TTC549 (cell line): ENCODE results near the gene MAMLD1.

Experiments
- FAIRE-seq: peaks from 2 replicates; lab custom pipeline; 2012; peaks lifted over from hg19 to GRCh38; lab: Jason Lieb, UNC

Gene MAMLD1

DNA sequence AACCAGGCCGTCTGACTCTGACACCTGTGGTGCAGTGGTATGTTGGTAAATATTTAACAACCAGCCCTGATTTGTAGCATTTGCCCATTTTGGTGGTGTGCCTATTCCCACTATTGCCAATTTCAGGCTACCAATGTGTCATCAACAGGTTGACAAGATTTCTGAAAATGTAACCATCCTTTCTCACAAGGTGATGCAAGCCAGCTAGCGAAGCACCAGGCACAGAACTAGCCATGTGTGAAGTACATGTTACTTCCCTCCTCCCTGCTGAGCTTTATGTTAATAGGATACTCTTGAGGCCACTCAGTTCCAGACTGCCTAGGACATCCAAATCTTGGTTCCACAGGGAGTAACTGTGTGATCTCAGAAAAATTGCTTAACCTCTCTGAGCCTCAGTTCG lies 7.2 kb upstream of the MAMLD1 start:
- FAIRE-seq, result no peak

DNA sequence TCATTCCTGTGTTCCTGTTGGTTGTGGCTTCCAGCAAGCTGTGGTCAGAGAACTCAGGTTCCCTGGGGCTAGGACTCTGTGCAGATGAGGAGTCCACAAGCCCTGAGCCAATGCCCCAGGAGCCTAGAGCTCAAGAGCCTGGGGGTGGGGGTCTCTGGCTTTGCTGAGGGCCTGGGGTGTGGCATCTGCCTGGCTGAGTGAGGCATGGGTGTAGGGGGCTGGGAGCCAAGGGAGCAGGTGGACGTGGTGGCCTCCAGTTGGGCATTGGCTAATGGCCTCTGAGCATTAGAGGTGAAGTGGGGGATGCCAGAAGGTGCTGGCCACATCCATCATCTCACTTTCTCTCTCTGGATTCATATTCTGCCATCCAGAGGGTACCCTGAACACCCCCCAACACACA lies 5.3 kb upstream of the MAMLD1 start:
- no peak for FAIRE-seq

DNA sequence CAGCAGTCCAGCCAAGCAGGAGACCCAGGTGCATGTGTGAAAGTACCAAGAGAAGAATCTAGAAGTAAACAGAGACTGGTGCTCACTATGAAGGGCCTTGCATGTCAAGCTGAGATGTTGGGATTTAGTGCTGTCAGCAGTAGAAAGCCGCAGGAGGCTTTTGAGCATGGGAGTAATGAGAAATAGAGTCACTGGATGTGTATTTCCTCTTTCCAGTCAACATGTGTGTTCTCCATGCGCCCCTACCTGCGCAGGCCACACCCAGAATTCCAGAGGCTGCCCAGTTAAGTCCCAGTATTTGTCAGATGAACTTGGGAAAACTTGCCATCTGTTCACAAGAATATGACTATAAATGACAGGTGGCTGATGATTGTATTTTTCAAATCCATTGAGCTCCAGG lies 4.5 kb upstream of the MAMLD1 start:
- FAIRE-seq, result no peak

DNA sequence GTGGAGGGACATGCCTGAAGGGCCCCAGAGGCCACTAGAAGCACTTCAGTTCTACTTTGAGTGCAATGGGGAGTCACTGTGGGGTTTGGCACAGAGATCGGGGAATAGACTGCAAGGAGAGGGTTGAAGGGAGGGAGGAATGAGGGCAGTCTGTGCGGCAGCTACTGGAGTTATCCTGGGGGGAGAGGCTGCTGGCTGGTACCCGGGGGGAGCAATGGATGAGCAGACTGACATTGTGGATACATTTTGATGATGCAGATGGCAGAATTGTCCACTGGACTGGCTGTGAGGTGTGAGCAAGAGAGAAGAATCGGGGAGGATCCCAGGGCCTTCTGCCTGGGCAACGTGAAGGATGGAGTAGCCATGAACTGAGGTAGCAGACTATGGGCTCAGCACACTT lies 2.8 kb upstream of the MAMLD1 start:
- no peak for FAIRE-seq

DNA sequence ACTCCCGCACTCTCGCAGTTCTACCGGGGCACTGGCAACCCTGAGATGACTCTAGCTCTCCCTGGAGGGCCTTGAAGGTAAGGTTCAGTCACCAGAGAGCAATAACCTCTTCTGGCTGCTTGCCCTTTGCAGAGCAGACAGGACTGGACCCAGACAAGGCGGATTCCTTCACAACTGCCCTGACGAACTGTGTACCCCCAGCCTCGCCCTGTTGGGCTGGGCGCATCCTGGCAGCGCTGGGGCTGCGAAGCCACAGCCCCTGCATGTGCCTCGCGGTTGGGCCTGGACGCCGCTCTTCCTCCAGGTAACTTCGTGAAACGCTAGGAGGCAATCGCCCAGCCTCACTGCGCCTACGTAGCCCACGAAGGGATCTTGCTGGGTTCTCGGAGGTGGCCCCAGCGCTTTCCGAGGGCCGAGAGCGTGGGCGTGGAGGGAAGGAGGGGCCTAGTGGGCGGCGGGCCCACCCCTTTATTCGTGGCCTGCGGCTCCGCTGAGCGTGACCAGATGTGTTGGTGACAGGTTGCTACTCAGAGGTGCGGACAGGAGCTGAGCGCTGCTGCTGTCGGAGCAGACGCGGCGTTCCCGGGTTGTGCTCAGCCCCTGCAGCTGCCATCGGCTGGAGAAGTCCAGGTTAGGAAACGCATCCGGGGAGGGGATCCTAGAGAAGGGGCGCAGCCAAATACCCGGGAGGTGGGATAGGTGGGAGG lies 1.9 kb upstream of the MAMLD1 start:
- FAIRE-seq, result no peak

DNA sequence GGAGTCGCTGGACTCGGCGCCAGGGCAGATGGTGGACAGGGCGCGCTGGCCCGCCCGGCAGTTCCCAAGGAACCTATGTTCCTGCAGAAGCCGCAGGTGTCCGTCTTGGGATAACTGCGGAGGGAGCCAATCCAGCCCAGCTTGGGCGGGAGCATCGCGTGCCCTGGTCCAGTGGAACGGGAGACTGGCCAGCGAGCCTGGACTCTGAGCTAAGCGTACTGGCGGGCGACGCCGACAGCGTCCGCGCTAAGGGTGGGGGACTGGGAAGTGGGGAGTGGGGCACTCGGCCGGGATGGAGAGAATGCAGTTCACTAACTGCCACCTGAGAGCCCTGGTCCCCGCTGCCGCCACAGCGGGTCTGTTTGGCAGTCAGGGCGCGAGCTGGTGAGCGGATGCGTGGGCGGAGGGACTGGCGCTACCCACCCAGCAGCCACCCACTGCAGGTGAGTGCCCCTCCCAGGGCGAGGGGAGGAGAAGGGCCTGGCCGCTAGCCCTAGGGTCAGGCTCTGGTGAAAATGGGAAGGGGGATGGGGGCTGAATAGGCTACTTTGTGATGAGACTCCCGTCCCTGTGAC lies 1.3 kb upstream of the MAMLD1 start:
- no peak for FAIRE-seq

DNA sequence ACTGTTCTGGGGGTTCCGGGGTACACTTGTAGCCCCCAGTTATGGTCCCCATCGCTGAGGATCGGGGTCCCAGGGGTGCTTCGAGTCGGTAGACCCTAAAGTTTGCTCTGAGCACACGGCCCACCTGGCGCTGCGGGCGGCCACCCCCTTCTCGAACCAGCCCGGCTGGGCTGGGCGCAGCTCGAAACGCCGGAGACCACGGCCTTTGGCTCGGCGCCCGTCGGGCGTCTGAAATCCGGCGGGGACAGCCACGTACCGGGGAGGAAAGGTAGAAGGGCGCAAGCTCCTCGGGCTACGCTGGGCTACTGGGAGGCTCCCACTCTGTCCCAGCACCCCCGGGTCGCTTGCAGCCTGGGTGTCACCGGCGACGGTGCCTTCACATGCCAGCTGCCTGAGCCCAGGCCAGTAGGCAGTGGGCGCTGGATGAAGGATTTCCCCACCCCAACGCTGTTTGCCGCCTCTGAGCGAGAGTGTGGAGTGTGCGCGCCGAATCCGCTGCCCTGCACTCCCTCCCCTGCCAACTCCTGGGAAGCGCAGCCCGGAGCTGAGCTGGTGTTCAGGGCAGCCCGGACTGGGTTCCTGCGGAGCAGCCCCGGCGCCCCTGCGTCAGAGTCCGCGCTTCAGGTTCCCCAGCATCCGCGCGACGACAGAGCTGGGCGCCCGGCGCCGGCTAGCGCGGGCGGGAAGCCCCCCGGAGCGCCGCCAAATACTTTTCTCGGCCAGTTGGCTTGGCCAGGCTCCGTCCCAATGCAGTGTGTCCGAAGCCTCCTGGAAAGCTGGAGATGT lies 637 bp downstream of the MAMLD1 start:
- no peak for FAIRE-seq

DNA sequence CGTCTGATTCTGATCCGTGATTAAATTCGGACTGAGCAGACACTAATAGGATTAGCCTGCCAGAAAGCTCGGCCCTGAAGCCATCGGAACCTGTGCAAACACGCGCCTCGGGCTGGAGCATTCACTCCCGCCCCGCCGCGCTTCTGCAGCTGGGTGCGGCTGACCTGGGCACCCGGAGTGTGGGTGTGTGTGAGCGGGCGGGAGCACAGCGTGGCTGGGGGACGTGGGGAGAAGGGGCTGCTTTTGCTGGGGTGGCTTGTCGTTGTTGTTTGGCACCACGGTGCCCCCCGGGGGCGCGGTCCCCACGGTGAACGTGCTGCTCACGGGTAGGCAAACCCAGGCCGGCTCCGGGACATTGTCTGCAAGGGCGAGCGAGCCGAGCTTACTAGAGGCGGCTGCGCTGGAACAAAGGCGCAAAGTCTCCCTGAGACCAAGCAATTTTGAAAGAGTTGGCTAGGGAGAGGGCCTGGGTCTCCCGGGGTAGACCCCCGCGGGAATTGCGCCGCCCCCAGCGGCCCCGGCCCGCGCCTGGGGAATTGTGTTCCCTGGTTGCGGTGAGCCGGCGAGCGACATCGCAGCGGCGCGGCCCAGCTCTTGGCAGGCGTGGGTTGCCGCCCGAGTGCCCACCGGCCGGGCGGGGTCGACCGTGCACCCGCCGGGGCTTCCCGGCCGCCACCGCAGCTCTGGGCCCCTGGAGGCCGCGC lies 1.4 kb downstream of the MAMLD1 start:
- no peak for FAIRE-seq

DNA sequence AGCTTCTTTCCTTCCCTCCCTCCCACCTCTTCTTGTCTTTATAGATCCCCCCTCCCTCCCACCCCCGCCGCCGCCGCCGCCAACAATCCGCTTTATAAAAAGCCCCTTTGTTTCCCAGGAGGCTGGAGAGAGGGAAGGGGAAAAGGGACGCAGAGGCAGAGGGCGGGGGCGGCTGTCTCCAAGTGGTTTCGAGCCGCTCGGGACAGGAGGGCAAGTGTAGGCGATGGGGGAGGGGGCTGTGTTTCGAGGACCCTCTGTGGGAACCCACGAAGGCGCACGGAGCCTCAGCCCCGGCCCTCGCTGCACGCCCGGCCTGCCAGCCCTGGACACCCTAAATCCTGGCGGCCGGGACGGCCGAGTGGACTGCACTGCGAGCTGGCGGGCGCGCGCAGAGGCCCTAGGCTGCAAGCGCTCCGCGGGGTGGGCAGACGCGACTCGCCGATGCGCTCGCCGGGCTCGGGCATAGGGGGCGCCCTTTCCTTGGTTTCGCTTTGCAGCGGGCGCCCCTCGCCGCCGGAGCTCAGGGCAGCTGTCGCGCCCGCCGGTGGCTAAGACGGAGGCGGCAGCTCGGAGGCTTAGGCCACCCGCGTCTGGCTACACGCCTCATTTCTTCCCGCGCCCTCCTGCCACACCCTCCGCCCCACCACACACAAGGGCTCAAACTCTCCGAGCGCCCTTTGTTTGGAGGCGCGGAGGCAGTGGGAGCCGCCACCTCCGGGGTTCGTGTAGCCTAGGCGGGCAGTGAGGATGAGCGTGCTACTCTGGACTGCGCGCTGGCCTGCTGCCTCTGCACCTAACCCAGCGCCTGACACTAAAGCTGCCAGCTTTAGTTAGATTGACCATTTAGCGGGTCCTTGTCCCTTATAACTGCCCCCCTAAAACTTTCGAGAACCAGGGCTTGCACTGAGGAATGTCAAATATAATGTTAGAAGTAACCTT lies 2.2 kb downstream of the MAMLD1 start:
- no peak for FAIRE-seq

DNA sequence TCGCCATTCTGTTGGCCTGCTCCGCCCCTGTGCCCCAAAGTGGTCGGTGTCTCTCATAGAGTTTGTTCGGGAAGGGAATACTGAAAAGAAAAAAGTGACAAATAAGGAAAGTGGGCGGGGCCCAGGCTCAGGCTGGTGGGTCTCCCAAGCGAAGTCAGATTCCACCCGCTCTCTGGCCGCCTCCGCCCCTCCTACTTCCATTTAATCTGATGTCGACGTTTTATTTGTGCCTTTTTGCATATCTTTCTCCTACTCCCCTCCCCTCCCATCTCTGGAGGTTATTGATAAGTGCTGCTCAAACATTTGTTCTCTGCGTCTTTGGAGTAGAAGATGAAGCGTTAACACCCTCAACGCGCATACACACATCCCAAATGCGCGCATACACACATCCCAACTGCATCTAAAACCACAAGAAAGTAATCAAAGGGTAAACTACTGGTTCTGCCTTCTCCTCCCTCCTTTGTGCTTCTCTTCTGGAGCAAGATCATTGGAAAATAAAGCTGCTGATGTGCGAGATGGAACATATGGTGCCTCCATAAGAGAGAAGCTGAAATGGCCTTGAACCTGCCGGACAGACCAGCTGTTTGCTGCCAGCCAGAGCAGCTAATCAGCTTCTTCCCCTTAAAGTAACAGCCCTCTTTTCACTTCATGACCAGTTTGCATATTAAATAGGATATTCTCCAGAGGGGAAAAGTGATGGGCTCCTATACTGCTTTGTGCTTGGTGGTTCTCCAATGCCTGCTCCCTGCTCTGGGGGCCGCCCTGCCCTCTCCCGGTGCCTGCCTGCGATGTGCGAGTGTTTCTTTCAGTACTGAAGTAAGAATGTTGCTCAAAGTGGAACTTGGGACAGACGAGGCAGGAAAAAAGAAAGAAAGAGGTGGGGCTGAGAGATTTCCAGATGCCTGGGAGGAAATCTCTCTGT lies 3.1 kb downstream of the MAMLD1 start:
- no peak for FAIRE-seq

DNA sequence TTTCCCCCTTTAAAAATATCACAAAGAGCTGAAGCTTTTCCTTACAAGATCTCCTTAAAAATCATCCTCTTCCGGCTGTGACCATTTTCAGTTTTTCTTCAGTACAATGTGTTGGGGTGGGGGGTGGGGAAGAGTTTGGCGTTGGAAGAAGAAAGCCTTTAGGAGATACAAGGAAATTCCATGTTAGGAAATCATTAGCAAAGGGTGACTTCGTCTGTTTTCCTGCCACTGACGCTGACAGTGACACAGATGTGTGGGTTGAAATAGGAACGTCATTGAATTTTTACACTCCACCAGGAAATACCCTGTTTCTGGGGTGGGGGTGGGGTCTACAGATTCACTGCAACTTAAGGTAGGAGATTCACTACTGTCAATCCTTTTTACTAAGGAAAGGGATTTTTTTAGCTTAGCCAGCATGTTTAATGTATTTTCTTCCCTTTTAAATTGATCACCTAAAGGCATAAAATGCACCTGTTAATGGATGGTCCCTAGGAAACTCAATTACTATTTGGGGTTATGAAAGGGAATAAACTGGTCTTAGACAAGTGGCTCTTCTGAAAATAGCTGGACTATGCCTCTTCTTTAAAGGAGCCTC lies 3.9 kb downstream of the MAMLD1 start:
- FAIRE-seq, result no peak

DNA sequence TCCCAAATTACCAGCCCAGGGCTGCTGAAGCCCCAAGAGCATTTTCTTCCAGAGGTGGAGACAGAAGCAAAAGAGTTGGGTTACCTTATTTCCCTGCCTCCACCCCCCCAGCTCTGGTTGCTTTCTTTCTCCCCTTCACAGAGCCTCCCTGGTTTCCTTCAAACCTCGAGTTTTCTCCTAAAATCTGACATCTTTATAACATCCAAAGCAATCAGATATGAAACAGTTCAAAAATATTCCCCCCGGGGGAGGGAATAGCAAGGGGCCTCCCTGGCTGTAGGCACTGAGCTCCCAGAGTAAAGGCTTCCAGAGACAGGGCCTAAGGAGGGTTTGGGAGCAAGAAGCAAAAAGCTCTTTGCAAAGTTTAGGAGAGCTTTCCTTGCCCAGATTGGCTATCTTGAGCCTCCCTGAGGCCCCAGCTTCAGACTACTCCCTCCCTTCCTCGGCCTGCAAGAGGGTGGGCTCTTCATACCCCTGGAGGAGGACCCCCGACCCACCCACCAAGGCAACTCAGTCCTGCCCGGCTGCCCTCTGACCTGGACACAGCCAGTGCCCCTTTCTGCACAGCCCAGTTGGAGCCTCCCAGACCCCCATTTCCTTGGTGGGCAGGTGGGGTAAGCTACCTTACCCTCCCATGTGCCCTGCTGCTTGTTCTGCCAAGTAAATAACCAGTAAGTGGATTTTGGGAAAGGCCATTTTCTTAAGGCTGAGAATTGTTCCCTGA lies 7.6 kb downstream of the MAMLD1 start:
- FAIRE-seq, result no peak

DNA sequence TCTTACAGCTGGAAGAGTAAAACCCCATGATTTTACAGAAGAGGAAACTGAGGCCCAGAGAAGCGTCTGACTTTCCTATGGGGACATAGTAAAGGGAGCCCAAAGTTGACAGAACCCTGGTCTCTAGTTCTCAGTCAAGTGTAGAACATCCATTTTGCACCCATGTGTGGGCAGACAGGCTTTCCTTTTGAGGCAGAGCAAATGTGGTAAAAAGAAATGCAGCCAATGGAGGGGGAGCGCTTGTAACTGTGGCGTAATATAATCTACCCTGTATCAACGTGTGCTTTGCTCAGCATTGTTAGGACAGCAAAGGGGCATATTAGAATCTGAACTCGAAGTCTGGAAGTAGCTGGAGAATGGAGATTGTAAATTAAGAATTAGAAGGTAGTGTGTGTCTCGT lies 8.8 kb downstream of the MAMLD1 start:
- no peak for FAIRE-seq

DNA sequence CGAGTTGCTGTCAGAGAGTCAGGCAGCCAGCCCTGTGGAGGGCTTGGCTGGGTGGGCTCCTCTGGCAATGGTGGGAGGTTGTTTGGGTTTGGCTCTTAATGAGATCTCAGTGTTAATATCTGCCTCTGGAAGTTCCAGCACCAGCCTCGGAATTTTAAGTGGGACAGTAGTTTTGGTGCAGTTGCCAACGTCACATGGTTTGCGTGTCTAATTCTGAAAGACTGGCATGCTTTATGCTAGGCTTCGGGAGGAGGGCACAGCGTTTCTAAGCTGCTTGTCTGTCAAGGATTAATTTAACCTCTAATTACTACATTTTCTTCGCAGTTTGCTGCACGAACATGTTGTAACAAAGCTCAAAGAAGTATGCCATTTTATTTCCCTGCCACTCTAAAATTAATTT lies 9.2 kb downstream of the MAMLD1 start:
- no peak for FAIRE-seq

DNA sequence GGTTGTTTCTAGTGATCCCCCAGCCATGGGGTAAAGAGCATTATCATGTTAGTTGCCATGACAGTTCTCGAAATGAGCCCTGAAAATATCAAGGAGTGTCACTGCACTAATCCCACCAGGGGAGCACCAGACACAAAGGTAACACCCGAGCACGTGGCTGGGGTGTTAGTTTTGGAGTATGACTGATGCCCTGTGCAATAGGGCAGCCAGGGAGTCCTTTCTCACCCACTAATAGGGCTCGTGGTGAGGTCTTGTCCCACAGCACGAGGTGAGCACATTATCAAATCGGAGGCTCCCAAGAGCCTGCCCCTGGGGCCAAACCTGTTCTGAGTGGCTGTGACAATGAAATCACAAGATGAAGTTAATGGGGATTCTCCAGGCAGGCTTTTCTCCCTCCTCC lies 9.6 kb downstream of the MAMLD1 start:
- no peak for FAIRE-seq

DNA sequence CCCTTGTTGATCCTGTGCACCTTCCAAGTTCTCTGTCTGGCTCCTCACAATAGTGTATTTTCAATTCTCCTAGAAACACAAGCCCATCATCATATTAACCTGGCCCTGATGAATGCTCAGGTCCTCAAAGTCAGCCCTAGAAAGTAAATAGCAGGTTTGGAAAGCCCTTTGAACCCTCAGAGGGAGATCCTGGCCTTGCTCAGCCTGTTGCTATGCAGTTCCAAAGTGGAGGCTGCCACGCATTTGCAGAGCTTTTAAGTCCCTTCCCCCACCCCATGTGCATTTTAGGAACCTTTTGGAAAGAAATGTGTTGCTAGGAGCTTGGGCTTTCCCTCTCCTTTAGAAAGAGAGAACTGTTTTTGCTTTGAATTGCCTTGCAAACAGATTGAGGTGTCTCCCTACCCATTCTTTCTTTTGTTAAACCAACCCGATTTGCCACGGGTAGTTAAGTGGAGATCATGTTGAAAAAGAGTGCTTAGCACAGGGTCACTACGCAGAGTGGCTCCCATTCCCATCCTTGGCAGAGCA lies 12.2 kb downstream of the MAMLD1 start:
- no peak for FAIRE-seq

DNA sequence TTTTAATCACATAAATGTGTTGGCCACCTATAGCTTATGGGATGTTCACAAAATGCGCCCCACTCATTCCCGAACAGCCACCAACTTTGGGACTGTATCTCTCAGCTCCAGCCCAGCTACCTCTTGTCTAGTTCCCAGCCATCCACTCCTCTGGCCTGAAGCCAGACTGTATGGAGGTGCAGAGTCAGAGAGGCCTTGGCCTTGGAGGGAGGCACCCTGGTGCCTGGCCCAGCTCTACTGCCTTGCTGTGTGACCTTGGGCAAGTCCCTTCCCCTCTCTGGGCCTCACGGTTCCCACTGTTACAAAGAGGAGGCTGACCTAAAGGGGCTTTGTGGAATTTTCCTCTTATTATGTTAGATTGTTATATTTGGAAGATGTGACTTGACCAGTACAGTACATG lies 13.9 kb downstream of the MAMLD1 start:
- no peak for FAIRE-seq

DNA sequence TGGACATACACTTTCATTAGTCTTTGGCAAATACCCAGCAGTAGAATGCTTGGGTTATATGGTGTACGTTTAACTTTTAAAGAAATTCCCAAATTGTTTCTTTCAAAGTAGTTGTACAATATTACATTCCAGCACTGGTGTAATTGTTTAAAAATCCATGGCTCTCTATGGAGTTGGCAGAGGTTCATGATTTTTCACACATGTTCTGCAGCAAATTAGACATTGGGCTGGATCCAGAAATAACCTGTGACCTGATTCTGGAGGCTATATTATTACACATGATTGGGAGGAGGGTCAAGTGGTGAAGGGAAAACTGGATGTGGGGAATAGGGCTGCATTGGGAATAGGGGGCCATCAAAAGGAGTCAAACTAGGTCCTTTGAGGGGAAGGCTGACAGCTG lies 41.9 kb downstream of the MAMLD1 start:
- no peak for FAIRE-seq

DNA sequence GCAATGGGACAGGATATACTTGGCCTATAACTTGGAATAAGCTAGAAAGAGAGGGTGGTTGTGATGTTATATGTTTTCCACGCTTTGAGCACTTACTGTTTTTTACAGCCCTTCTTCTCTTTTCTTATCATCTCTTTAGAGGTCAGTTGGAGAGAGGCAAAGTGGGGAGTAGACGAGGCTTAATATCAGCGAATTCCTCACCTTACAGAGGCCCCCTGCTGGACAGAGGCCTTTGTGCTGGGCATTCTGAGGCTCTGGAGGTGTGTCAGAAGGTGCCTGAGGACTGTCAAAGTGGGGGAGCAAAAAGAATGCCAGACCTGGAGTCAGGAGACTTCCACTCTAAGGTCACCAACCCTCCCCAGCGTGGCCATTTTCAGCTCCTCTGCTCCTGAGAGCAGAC lies 42.5 kb downstream of the MAMLD1 start:
- no peak for FAIRE-seq

DNA sequence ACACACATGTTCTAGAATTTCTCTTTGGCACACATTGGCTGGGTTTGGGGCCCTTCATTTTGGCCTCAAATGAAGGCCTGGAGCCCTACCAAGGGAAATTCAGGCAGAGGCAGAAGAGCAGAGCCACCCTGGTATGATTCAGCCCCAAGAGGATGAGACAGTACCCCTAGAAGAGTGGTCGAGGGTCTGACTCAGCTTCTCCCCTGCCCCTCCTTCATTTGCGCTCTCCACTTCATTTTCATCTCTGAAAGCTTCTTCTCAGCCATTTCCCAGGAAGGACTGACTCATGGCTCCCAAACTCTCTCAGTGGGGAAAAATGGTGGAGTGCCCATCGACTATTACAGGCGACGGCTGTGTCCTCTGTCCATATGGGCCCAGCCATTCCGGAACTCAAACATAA lies 43.5 kb downstream of the MAMLD1 start:
- no peak for FAIRE-seq
